Activated CD4-positive, alpha-beta T cell treated with anti-CD3 and anti-CD28 coated beads, Interleukin-2, amount 50 U/mL, for 4 hours (primary cell): Measurements from ENCODE around the gene ABHD12B.
A peak's percentile ranks its signal among the peaks of the same experiment; 100 is the strongest.
"Not testable (repeated sequence)": the region's sequence is repeated elsewhere in the genome, so short reads cannot be mapped to it uniquely, and the experiment has no call there.

Source experiments
- DNase-seq, 2 experiments: peaks; one replicate each; pipeline ENCODE4 v3.0.0-alpha.2; 2020

ABHD12B gene

DNA sequence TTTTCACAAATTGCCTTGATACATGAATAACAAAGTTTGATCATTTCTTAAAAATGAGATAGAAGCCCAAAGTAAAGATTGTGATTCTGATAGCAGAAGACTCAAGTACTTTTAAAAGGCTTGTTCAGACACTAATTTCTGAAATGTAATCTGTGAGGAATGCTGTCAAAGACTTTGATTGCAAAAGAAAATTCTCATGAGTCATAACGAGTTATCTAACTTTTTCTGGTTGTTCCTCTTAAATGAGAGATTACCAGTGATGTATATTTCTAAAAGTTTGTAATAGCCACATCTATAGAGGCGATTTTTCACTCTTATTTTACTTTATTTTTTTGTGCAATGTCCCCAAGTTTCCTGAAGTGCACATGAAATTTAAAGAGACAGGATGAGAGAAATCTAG, 65.5 kb downstream of the ABHD12B start:
- DNase-seq, result no peak

DNA sequence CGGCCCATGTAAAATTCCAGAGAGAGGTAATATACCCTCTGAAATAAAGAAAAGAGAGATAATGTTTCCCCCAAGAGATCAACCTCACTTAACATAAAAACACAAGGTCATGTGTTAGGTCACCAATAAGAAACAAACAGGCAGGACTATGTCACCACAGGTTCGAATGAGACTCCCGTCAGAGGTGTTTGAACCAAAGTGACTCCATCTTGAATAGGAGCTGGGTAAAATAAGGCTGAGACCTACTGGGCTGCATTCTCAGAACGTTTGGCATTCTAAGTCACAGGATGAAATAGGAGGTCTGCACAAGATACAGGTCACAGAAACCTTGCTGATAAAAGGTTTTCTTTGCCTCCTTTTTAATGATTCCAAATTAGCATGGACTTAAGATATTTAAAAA, 65.9 kb downstream of the ABHD12B start:
- no peak for DNase-seq

DNA sequence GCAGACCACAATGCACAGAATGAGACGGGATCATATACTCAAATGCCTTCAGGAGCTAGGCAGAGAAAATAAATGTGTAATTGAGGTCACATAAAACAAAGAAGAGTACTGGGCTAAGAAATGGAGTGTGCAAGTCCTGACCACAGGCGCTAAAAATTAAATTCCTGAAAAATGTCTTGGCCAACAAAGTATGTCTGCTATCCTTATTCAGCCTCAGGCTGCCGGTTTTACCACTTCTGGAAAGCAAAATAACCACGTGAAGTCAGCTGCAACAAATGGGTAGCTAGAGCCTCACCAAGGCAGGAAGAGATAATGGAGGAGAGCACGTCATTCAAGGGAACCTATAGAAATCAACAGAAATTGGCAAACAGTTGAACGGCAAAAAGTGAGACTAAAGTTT, 69.3 kb downstream of the ABHD12B start:
- no peak for DNase-seq

DNA sequence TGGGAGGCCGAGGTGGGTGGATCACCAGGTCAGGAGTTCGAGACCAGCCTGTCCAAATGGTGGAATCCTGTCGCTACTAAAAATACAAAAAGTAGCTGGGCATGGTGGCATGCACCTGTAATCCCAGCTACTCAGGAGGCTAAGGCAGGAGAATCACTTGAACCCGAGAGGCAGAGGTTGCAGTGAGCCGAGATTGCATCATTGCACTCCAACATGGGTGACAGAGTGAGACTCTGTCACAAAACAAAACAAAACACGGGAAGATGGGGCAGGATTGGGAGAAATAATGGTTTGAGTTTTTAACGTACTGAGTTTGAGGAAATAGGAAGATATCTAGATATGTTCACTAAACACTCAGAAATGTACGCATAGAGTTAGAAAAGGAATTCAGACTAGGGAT, 69.8 kb downstream of the ABHD12B start:
- DNase-seq, result not testable (repeated sequence)

DNA sequence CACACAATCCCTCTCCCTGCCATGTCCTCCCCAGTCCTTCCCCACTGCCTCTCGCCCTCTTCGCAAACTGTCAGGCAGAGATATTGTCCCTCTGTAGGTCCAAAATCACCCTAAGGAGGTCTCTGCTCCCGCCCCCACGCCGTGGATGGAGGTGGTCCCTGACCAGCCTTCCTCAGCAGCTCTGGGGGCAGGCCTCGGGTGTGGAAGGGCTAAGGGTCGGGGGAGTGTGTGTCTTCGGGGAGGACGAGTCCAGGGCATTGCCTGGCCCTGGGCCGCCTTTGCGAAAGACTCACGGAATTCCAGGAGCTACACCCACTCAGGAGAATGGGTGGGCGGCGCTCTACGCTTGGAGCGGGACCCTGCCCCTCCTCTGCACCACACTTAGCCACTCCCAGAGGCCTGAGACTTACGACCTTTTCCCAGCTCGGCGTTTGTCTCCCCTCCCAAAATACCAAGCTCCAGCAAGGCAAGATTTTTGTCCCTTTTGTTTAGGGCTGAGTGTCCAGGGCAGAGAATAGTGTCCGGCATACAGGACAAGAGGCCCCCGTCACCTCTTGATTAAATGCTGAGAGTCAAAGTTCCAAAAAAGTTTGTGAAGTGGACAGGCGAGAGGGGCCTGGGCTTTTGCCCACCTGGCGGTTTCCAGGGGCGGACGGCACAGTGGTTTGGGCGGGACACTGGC, 71.5 kb downstream of the ABHD12B start:
- no peak for DNase-seq

DNA sequence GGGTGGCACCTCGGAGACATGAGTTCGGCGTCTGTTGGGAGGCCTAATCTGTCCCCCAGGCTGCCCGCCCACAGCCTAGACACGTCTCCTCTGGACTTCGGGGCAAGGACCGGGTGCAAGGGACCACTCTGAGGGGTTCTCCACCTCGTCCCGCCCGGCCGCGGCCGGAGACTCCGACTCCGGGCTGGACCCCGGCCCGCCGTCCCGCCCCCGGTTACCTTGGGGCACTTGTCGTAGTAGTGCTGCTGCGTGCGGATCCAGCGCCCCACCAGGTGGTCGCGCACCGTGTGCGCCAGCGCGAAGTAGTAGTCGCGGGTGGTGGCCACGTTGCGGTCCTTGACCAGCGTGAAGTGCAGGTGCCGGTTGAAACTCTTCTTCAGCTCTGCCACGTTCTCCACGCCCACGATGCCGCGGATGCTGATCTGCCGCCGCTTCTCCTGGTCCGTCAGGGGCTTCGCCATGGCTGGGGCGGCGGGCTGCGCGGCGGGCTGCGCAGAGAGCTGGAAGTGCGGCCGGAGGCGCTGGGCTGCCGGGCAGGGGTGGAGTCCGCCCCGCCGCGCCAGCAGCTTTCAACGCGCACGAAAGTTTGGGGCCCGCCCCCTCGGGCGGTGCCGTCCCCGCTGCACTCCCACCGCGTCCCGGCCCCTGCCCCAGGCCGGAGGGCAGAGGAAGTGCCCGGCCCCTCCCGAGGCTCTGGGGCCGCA, 72.2 kb downstream of the ABHD12B start, which contains the start of gene PYGL:
PYGL (minus strand) TSS at position 541 of the 704 bp plus-strand sequence; CDS start at position 461, 80 bp downstream.
- DNase-seq, result peak in 1 of 2 experiments; percentile 11

DNA sequence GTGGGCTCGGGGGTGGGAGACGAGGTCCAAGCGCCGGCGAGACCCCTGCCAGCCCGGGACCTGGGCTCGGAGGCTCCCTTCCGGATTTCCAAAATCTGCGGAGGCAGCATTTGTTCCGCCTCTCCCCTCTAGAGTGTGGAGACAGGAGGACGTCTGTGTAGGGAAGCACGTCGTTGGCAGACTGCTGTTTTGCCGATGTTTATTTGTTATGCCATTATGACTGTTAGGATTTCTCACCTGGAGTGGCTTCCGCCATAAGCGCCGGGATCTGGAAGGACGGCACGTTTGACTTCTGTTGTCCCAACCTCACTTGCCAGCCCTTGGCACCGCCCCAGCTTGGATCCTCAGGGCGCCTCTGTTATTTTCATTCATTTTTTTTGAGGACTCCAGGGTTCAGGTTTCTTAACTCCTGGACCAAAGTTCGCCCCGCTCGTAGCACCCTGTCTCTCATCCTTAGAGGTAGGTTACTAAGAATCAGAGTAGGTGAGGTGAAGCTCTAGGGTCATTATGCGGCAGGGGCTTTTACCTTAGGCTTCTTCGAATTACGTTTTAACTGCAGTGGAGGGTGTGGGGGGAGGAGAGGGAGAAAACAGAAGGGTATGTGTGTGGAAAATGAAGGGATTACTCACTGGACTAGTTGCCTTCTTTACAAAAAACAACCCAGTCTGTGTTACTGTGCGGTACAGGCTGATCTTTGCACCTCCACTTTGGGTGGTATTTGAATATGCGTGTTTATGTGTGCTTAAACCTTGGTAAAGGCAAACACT, 73.0 kb downstream of the ABHD12B start:
- no peak for DNase-seq

DNA sequence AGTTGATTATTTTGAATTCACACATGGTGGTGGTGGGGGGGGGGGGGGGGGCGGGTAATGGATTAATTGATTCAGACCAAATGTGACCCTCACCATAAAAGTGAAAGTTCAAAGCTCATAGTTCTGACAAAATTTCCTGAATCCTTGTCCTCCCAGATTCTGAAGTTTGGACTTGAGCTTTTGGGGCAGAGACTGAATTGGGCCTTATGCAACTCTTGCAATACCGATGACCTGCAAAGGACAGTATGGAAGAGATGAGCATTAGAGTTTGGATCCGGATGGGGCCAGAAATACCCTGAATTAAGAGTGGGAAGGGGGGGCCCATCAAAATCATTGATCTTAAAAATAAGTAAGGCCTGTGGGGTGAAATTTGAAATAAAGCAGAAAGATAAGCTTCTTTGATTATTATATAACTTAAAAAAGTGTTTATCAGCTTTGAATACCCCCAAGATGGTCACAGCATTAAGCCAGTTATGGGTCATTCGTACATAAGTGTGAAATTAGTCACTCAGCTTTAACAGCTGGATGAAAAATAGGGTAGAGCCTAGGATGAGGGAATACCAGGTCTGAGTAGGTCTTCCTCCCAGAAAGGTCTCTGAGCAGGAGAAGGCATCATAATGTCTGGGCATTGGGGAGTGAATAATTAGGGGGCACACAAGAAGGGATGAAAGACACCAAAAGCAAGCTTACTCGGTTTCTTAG, 74.5 kb downstream of the ABHD12B start:
- DNase-seq, result no peak

DNA sequence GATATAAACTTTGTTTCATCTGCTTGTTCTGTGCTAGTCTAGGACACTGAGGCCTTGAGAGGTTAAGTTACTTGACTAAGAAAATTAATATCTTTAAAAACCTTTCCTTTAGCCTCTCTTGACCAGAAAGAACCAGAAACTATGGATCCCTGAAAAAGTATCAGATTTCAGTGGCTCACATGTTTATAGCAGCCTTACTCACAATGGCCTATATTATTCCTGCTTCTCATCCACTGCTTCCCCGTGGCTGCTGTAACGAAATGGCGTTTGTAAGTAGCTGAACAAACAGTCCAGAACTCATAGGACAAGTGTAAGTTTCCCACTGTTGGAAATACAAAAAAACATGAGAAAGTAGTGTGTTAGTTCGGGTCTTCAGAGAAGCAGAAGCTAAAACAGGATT, 75.6 kb downstream of the ABHD12B start:
- DNase-seq, result no peak

DNA sequence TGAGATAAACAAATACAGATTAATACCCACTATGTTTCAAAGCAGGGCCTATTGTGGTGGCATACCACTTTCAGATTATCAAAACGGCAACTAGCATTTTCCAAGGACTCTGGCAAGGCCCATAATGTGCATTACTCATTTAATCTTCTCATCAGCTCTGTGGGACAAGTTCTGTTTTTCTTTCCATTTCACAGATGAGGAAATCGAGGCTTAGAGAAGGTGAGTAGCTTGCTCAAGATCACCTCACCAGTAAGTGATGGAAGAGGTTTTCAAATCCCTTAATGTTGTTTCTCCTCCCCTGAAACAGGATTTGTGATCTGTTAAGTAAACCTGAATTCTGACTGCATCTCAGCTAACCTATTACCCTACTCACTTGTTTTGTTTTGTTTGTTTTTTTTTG, 76.4 kb downstream of the ABHD12B start:
- DNase-seq, result no peak

DNA sequence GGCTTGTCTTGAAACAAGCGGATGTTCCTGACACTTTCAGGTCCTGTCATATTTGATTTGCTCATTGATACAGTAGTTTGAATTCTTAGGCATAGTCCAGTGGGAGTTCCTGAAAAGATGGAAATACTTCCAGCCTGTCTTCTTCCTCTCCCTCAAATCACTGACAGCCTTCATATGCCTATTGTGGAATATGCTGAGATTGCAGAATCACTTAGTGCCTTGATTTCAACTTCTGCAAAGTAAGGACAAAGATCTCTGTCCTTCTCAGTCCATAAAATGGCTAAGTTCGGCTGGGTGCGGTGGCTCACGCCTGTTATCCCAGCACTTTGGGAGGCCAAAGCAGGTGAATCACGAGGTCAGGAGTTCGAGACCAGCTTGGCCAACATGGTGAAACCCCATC, 79.2 kb downstream of the ABHD12B start:
- no peak for DNase-seq

DNA sequence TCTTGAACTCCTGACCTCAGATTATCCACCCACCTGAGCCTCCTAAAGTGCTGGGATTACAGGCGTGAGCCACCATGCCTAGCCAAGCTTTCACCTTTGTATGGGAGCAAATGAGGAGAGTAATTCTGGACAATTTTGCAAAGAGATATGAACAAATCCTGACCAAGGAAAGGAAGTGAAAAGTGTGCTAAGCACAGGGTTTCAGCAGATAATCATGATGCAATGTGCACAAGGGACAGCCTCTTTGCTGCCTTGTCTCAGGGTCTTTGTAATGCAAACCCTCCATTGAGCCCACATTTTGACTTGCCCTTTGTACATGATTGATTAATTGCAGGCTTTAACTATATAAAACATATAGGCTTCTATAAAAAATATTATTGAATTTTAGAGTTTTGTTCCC, 81.6 kb downstream of the ABHD12B start:
- no peak for DNase-seq
